K562 (cell line): Measurements from ENCODE around the gene CREM. TPM values are rescaled to one million over a fixed set of nuclear protein-coding genes. Genes with fewer than 3 reads are reported as not detected.
A peak's percentile ranks its signal among the peaks of the same experiment; 100 is the strongest.

Source experiments
- ATAC-seq: fragments of 200-7000 bp; cut with Tn5 transposase; 3 replicates; pipeline ENCODE4 v1.9.1; 2020; ENCODE audit warnings: moderate library complexity
- BruUV-seq: library from RNA; stranded (reverse); fragments of 400-500 nt; replicated peaks from 2 replicates; lab custom pipeline; 2021; lab: Mats Ljungman, UMichigan
- CTCF ChIA-PET: fragments of 300-600 bp; formaldehyde crosslinking; extraction: SDS; loops from one replicate; lab custom pipeline; 2021; ENCODE audit warnings: low intra/inter-chr PET ratio; lab: Yijun Ruan, JAX
- POLR2A ChIA-PET: fragments of 300-600, 350-650 bp; sonication (Branson Sonifier 250); formaldehyde crosslinking; extraction: SDS; loops from one replicate; lab custom pipeline; 2021; ENCODE audit warnings: antibody characterized with exemption, inconsistent platforms; lab: Yijun Ruan, JAX
- DNase-seq, 4 experiments: peaks; one replicate each; pipeline versions ENCODE4 v3.0.0 to v3.0.0-alpha.2; 2011 to 2018; ENCODE audit warnings: low spot score in 3 of 4, mixed read lengths in 3 of 4; ENCODE audit errors: extremely low read depth in 1 of 4
- FAIRE-seq: peaks from 2 replicates; lab custom pipeline; 2011; peaks lifted over from hg19 to GRCh38; lab: Jason Lieb, UNC
- H2AFZ ChIP-seq: 2 replicates; pipeline ENCODE4 v1.6.0; 2011; ENCODE audit warnings: low read depth, low read length, control low read depth, inconsistent platforms
- H3K27ac ChIP-seq: fragments of 200-600 bp; 3 replicates; pipeline ENCODE4 v1.8.0; 2011; ENCODE audit warnings: low read depth, mild to moderate bottlenecking, control low read depth, inconsistent platforms, low read length, moderate library complexity, mixed read lengths; ENCODE audit errors: extremely low read depth
- H3K27me3 ChIP-seq, 2 experiments: fragments of 300-600 bp in 1 of 2; 2 replicates in 1 of 2; 3 replicates in 1 of 2; pipeline versions ENCODE4 v1.6.0 to v1.8.0; 2011; ENCODE audit warnings: inconsistent platforms in 2 of 2, low read length in 2 of 2, mild to moderate bottlenecking in 1 of 2, mixed read lengths in 1 of 2, moderate library complexity in 1 of 2; ENCODE audit not compliant: control insufficient read depth in 2 of 2, insufficient read depth in 2 of 2
- H3K36me3 ChIP-seq: fragments of 300-600 bp; 3 replicates; pipeline ENCODE4 v1.8.0; 2011; ENCODE audit warnings: mild to moderate bottlenecking, low read length, inconsistent platforms; ENCODE audit not compliant: control insufficient read depth, insufficient read depth
- H3K4me1 ChIP-seq, 2 experiments: fragments of 200-600 bp in 1 of 2; replicated peaks in 1 of 2; 2 replicates in 1 of 2; 3 replicates in 1 of 2; pipeline versions ENCODE4 v1.5.1 to v1.8.0; 2011; ENCODE audit warnings: inconsistent platforms in 2 of 2, low read length in 2 of 2, mild to moderate bottlenecking in 1 of 2, mixed read lengths in 1 of 2, moderate library complexity in 1 of 2; ENCODE audit not compliant: control insufficient read depth in 2 of 2, insufficient read depth in 2 of 2
- H3K4me2 ChIP-seq: 2 replicates; pipeline ENCODE4 v1.6.1; 2011; ENCODE audit warnings: low read length, control low read depth, inconsistent platforms, mixed read lengths; ENCODE audit not compliant: insufficient read depth
- H3K4me3 ChIP-seq: fragments of 200-600 bp; sonication (generic), shearing (Covaris generic); 2 replicates; pipeline ENCODE4 v1.5.1; 2016; ENCODE audit warnings: control low read depth, inconsistent platforms
- H3K79me2 ChIP-seq: fragments of 200-600 bp; 3 replicates; pipeline ENCODE4 v1.8.0; 2011; ENCODE audit warnings: low read length, inconsistent platforms; ENCODE audit not compliant: control insufficient read depth, insufficient read depth
- H3K9ac ChIP-seq, 2 experiments: 2 replicates each; pipeline versions ENCODE4 v1.6.0 to v1.6.1; 2011; ENCODE audit warnings: low read depth in 2 of 2, low read length in 2 of 2, control low read depth in 1 of 2, inconsistent platforms in 1 of 2, mild to moderate bottlenecking in 1 of 2, mixed read lengths in 1 of 2; ENCODE audit not compliant: insufficient read depth in 1 of 2
- H3K9me1 ChIP-seq: one replicate; pipeline ENCODE4 v1.6.0; 2011; ENCODE audit warnings: inconsistent platforms, mild to moderate bottlenecking, low read length, moderate library complexity; ENCODE audit not compliant: control insufficient read depth, insufficient read depth
- H3K9me3 ChIP-seq: replicated peaks from 2 replicates; pipeline ENCODE4 v1.5.1; 2011; ENCODE audit warnings: low read depth, low read length, inconsistent platforms; ENCODE audit not compliant: control insufficient read depth, insufficient read depth
- H4K20me1 ChIP-seq: replicated peaks from 2 replicates; pipeline ENCODE4 v1.6.1; 2011; ENCODE audit warnings: low read length, inconsistent platforms, mixed read lengths; ENCODE audit not compliant: control insufficient read depth, insufficient read depth
- ATF7 ChIP-seq: fragments of 450-650 bp; IDR thresholded peaks from 2 replicates; pipeline ENCODE4 v1.7.1; 2014; ENCODE audit warnings: mild to moderate bottlenecking, moderate library complexity
- CREM ChIP-seq: IDR thresholded peaks from 2 replicates; pipeline ENCODE4 v1.6.1; 2014; ENCODE audit warnings: antibody characterized with exemption, low read depth
- CTCF ChIP-seq, 3 experiments: IDR thresholded peaks in 2 of 3; conservative IDR thresholded peaks in 1 of 3; 2 replicates each; pipeline ENCODE4 v1.5.1; 2011 to 2012; ENCODE audit warnings: low read length in 3 of 3, mild to moderate bottlenecking in 3 of 3, control low read depth in 2 of 3, improper control_type of control experiment in 1 of 3, inconsistent platforms in 1 of 3, low read depth in 1 of 3, mixed read lengths in 1 of 3, moderate library complexity in 1 of 3; ENCODE audit not compliant: insufficient read depth in 2 of 3
- LCOR ChIP-seq: sonication (generic); formaldehyde crosslinking; IDR thresholded peaks from 2 replicates; pipeline ENCODE4 v1.8.0; 2022; ENCODE audit warnings: mild to moderate bottlenecking, missing genetic modification reagents
- MAZ ChIP-seq, 2 experiments: fragments of 450-650 bp in 1 of 2; sonication (generic) in 1 of 2; formaldehyde crosslinking; IDR thresholded peaks in 1 of 2; conservative IDR thresholded peaks in 1 of 2; 2 replicates each; pipeline versions ENCODE4 v1.4.0 to v1.5.0; 2020; ENCODE audit warnings: mild to moderate bottlenecking in 1 of 2, missing genetic modification reagents in 1 of 2
- RB1 ChIP-seq: fragments of 450-650 bp; IDR thresholded peaks from 2 replicates; pipeline ENCODE4 v1.6.1; 2017; ENCODE audit warnings: low read depth, mild to moderate bottlenecking
- RCOR1 ChIP-seq, 2 experiments: IDR thresholded peaks; 2 replicates each; pipeline ENCODE4 v1.6.1; 2012; ENCODE audit warnings: low read depth in 2 of 2, low read length in 2 of 2, borderline replicate concordance in 1 of 2, improper control_type of control experiment in 1 of 2
- SMC3 ChIP-seq: conservative IDR thresholded peaks from 2 replicates; pipeline ENCODE4 v1.6.1; 2011; ENCODE audit warnings: low read depth, low read length, improper control_type of control experiment; ENCODE audit not compliant: insufficient read depth
- TBL1XR1 ChIP-seq, 2 experiments: IDR thresholded peaks; 2 replicates each; pipeline ENCODE4 v1.6.1; 2012; ENCODE audit warnings: improper control_type of control experiment in 2 of 2, low read length in 2 of 2, mild to moderate bottlenecking in 1 of 2
- ZKSCAN3 ChIP-seq: fragments of 250-450 bp; sonication (Bioruptor Pico); IDR thresholded peaks from 2 replicates; pipeline ENCODE4 v1.4.0; 2020
- ZNF121 ChIP-seq: sonication (generic); formaldehyde crosslinking; conservative IDR thresholded peaks from 2 replicates; pipeline ENCODE4 v1.8.0; 2022; ENCODE audit warnings: missing genetic modification reagents
- WGBS: fragments of 100-300 bp; shearing (Covaris generic); methylation state at CpG from one replicate; pipeline ENCODE4 v1.1.6; 2016; ENCODE audit warnings: low coverage, mixed read lengths; ENCODE audit not compliant: insufficient coverage; ENCODE audit errors: missing lambda C conversion rate; 5-methylcytosine and 5-hydroxymethylcytosine counted together
- in situ Hi-C: fragments of 300-500 bp; cut with MboI; formaldehyde crosslinking; loops from 4 replicates; pipeline ENCODE4 v1.15.0; 2018; ENCODE audit warnings: inconsistent platforms, mixed read lengths
- intact Hi-C: fragments of 100-400 bp; cut with micrococcal nuclease; formaldehyde crosslinking; loops from 2 replicates; pipeline ENCODE4 v1.14.2; 2022
- polyA plus RNA-seq, 8 experiments: library from polyadenylated mRNA; depleted of rRNA in 4 of 8; stranded (reverse) in 5 of 8; unstranded in 3 of 8; fragments of >200 nt; fragmentation: Nextera tagmentation in 2 of 8; fragmentation: Illumina TruSeq in 1 of 8; extraction: Ambion mirVana in 2 of 8; extraction: Trizol in 1 of 8; gene quantifications; 2 replicates each; pipeline versions ENCODE4 v1.2.1 to v1.2.3, GENCODE V29; 2011 to 2014; ENCODE audit warnings: inconsistent platforms in 1 of 8, missing spikeins in 1 of 8
- total RNA-seq, 7 experiments: library from RNA; depleted of rRNA in 6 of 7; stranded (reverse); fragments of >200 nt in 6 of 7; fragmentation: Illumina TruSeq in 2 of 7; extraction: Trizol in 2 of 7; gene quantifications; 2 replicates each; pipeline versions ENCODE4 v1.2.1 to v1.2.3, GENCODE V29; 2011 to 2021; ENCODE audit warnings: low replicate concordance in 1 of 7
- TF ChIP-seq, protein P1 (sequence below): sonication (generic); formaldehyde crosslinking; IDR thresholded peaks from 2 replicates; pipeline ENCODE4 v1.8.0; 2022; ENCODE audit warnings: missing genetic modification reagents, mild to moderate bottlenecking, moderate library complexity, borderline replicate concordance
- TF ChIP-seq, protein P2 (sequence below): fragments of 250-450 bp; sonication (Bioruptor Pico); IDR thresholded peaks from 2 replicates; pipeline ENCODE4 v1.5.0; 2020; ENCODE audit warnings: mild to moderate bottlenecking
- TF ChIP-seq, protein P3 (sequence below): fragments of 450-650 bp; formaldehyde crosslinking; IDR thresholded peaks from 2 replicates; pipeline ENCODE4 v1.4.0; 2020; ENCODE audit warnings: mild to moderate bottlenecking, moderate library complexity

Gene CREM
- total and polyA plus RNA-seq, 9 of the 15 experiments (the other 6 are each of a cell fraction or from before 2014, with no cell fraction given) = 39.1 to 70.2 (median 48.3) TPM

DNA sequence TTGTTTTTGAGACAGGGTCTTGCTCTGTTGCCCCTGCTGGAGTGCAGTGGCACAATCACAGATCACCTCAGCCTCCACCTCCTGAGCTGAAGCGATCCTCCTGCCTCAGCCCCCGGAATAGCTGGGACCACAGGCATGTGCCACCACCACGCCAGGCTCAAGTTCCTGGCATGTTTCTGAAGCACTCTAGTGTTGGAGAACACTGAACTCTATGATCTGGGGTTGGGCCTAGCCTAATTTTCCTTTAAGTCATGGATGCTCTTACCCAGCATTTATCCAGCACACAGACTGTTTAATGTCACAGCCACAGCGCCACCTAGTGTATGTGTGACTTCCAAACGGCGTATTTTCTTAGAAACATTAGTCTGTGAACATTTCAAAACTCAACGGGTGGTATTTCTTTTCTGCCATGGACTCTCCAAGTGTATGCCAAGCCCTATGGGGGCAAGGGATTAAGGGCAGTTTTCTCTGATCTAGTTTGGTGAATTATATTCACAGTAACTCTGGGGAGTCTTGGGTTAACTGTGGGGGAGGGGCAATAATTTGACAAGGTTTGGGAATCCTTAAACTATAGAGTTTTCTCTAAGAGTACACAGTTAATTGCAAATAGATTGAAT lies 91.8 kb downstream of the CREM start:
- 27% methylated on average over 7 of the region's 7 CpGs for WGBS
- no TSS peak for BruUV-seq
- H3K36me3 ChIP-seq = no peaks in the 10 kb centered on the region
- TF ChIP-seq TBL1XR1 (IDR thresholded peaks at IDR 0.05; ENCODE audit: low read length in 2 of 2) (0 out of 4 replicates have a peak, but pooled peaks of 1 of the 2 experiments have one; percentile 16), RCOR1 (IDR thresholded peaks at IDR 0.05; ENCODE audit: borderline replicate concordance in 1 of 2, low read depth in 2 of 2, low read length in 2 of 2) (peak in 1 of 2 experiments; percentile 42; a peak in 1 of 4 replicates), ZKSCAN3 (no peak), CREM (peak; percentile 40; the same call in 1 of the 2 replicates), CTCF (IDR thresholded peaks at IDR 0.05 in 2 of 3, conservative IDR thresholded peaks at IDR 0.05 in 1 of 3; ENCODE audit: insufficient read depth in 2 of 3, low read depth in 1 of 3, low read length in 3 of 3) (peak; percentile 77 to 91 (median 81)), ATF7 (0 out of 2 replicates have a peak, but pooled peaks have one; percentile 18), SMC3 (peak; percentile 84), MAZ (CRISPR knock-in tag; conservative IDR thresholded peaks at IDR 0.05 in 1 of 2, IDR thresholded peaks at IDR 0.05 in 1 of 2) (peak in 1 of 2 experiments; percentile 57; a peak in 2 of 4 replicates), ZNF121 (CRISPR knock-in tag) (peak; percentile 86), RB1 (0 out of 2 replicates have a peak, but pooled peaks have one; percentile 38), LCOR (CRISPR knock-in tag) (0 out of 2 replicates have a peak, but pooled peaks have one; percentile 60)
- TF ChIP-seq, protein P1, sequence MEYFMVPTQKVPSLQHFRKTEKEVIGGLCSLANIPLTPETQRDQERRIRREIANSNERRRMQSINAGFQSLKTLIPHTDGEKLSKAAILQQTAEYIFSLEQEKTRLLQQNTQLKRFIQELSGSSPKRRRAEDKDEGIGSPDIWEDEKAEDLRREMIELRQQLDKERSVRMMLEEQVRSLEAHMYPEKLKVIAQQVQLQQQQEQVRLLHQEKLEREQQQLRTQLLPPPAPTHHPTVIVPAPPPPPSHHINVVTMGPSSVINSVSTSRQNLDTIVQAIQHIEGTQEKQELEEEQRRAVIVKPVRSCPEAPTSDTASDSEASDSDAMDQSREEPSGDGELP (CRISPR knock-in tag) = peak; percentile 20; the same call in 1 of the 2 replicates
- TF ChIP-seq, protein P2, sequence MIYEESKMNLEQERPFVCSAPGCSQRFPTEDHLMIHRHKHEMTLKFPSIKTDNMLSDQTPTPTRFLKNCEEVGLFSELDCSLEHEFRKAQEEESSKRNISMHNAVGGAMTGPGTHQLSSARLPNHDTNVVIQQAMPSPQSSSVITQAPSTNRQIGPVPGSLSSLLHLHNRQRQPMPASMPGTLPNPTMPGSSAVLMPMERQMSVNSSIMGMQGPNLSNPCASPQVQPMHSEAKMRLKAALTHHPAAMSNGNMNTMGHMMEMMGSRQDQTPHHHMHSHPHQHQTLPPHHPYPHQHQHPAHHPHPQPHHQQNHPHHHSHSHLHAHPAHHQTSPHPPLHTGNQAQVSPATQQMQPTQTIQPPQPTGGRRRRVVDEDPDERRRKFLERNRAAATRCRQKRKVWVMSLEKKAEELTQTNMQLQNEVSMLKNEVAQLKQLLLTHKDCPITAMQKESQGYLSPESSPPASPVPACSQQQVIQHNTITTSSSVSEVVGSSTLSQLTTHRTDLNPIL (CRISPR knock-in tag) = no peak
- TF ChIP-seq, protein P3, sequence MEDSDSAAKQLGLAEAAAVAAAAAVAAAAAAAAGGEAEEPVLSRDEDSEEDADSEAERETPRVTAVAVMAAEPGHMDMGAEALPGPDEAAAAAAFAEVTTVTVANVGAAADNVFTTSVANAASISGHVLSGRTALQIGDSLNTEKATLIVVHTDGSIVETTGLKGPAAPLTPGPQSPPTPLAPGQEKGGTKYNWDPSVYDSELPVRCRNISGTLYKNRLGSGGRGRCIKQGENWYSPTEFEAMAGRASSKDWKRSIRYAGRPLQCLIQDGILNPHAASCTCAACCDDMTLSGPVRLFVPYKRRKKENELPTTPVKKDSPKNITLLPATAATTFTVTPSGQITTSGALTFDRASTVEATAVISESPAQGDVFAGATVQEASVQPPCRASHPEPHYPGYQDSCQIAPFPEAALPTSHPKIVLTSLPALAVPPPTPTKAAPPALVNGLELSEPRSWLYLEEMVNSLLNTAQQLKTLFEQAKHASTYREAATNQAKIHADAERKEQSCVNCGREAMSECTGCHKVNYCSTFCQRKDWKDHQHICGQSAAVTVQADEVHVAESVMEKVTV (CRISPR knock-in tag) = peak; percentile 67

More for the DNA sequence above, 91.8 kb downstream of the CREM start:
- no peaks in the 10 kb centered on the region for H3K27me3 ChIP-seq
- ATAC-seq = peak; percentile 87
- peak overlapping the region in 1 of 2 experiments; percentile 40; a peak in 1 of 4 replicates for H3K9ac ChIP-seq
- intact Hi-C loops = loop anchor here (1.0 to 2.0 kb wide), 4 partner anchors 92 to 552 kb away; partner anchors contain the start of gene CREM
- H3K4me1 ChIP-seq = peaks cover 0 to 4% of the 10 kb centered on the region in 2 experiments; a peak in 1 of 5 replicates
- no peaks in the 10 kb centered on the region for H4K20me1 ChIP-seq
- H3K9me1 ChIP-seq = no peaks in the 10 kb centered on the region
- H3K4me3 ChIP-seq = no peak overlapping the region
- in situ Hi-C loops = loop anchor here (5.0 kb wide), 1 partner anchor 96 kb away; no protein-coding TSS in a partner anchor
- H3K79me2 ChIP-seq = no peaks in the 10 kb centered on the region
- DNase-seq = peak; percentile 43 to 90 (median 58)
- ChIA-PET POLR2A (interaction anchor here (3.8 kb wide), 1 partner anchor 23 kb away, joined by 12 read pairs; no protein-coding TSS in a partner anchor), CTCF (interaction anchor here (0.8 to 2.7 kb wide), 4 partner anchors 19 to 223 kb away, joined by 3 to 19 read pairs (median 6); no protein-coding TSS in a partner anchor)
- no peak overlapping the region for H3K27ac ChIP-seq
- peak overlapping the region; percentile 88 for H2AFZ ChIP-seq
- no peaks in the 10 kb centered on the region for H3K9me3 ChIP-seq
- peak overlapping the region; percentile 9; the same call in 1 of the 2 replicates for H3K4me2 ChIP-seq
- peak; percentile 94 for FAIRE-seq
